Esophagus (tissue), 2 donors: ENCODE data around the gene PINLYP. TPM values are rescaled to one million over a fixed set of nuclear protein-coding genes. Genes with fewer than 3 reads are reported as not detected.

ENCODE experiments used
- H3K27ac ChIP-seq, 2 donors: one replicate each; pipeline ENCODE4 v1.5.1; 2013; ENCODE audit warnings: low read depth in 2 of 2, mild to moderate bottlenecking in 2 of 2, inconsistent platforms in 1 of 2, low read length in 1 of 2, moderate library complexity in 1 of 2
- H3K27me3 ChIP-seq, 2 donors: one replicate each; pipeline ENCODE4 v1.6.1; 2013; ENCODE audit warnings: low read length in 2 of 2, control low read depth in 1 of 2, mild to moderate bottlenecking in 1 of 2; ENCODE audit not compliant: insufficient read depth in 2 of 2, control insufficient read depth in 1 of 2
- H3K36me3 ChIP-seq, 2 donors: one replicate each; pipeline ENCODE4 v1.6.1; 2013; ENCODE audit warnings: low read length in 1 of 2; ENCODE audit not compliant: control insufficient read depth in 2 of 2, insufficient read depth in 2 of 2
- H3K4me1 ChIP-seq, 2 donors: one replicate each; pipeline ENCODE4 v1.6.1; 2013; ENCODE audit warnings: low read length in 1 of 2; ENCODE audit not compliant: control insufficient read depth in 2 of 2, insufficient read depth in 2 of 2
- H3K4me3 ChIP-seq, 2 donors: one replicate each; pipeline ENCODE4 v1.5.1; 2013; ENCODE audit warnings: low read length in 2 of 2, mild to moderate bottlenecking in 2 of 2, low read depth in 1 of 2, moderate library complexity in 1 of 2
- H3K9me3 ChIP-seq, 2 donors: one replicate each; pipeline ENCODE4 v1.6.1; 2013; ENCODE audit warnings: mild to moderate bottlenecking in 2 of 2, low read depth in 1 of 2, low read length in 1 of 2, moderate library complexity in 1 of 2; ENCODE audit not compliant: control insufficient read depth in 2 of 2, insufficient read depth in 1 of 2
- WGBS, 2 donors: extraction: QIAGEN DNeasy Blood & Tissue Kit; methylation state at CpG; one replicate each; pipeline ENCODE4 v1.1.7; 2013; 5-methylcytosine and 5-hydroxymethylcytosine counted together
- polyA plus RNA-seq, 2 donors: library from polyadenylated mRNA; stranded (reverse); fragments of 200-250 nt; gene quantifications; one replicate each; pipeline ENCODE4 v1.2.3, GENCODE V29; 2013
- donor health status: healthy with polysubstance abuse.
- donor health status: Bipolar disorder and iron deficiency.

The PINLYP gene
- 10 to 100 TPM; 13.5 to 17.6 TPM for polyA plus RNA-seq

DNA sequence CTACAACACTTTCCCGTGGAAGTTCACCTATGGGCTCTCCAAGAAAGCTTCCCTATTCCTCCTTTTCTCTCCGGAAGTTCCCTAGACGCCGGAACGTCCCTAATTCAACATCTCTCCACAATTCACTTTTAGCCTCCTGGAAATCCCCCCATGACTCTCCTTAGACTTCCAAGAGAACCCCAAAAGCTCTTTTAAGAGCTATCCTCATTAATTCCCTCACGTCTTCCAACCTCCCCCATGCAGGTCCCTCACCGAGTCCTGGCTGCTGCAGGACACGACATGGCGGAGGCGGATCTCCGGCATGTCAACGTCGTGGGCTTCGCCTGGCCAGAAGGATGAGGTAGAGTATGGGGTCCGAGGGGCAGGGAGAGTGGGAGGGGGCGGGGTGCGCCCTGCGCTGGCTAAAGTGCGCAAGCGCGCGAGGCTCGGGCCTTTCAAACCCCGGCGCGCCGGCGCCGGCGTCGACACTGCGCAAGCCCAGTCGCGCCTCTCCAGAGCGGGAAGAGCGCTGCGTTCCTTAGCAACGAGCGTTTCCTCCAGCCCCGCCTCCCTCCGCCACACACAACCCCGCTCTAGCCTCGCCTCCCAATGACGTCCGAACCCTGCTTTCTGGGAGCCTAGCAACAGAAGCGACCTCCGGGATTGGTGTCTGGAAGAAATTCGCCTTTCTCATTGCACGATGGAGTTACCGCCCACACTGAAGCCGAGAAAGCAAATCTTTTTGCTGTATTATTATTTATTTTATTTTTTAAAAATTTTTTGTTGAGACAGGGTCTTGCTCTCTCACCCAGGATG lies at the start of gene PINLYP, which contains the start of gene XRCC1:
PINLYP (plus strand) TSS at position 646 of the 795 bp plus-strand sequence. CDS start 1,391 bp downstream, outside the sequence.
XRCC1 (minus strand) TSS at position 372 of the 795 bp plus-strand sequence; CDS start at position 303, 69 bp downstream.
- 0% methylated on average over 51 of the region's 51 CpGs for WGBS, 2 donors
- H3K27me3 ChIP-seq, result no peaks in the 10 kb centered on the region

DNA sequence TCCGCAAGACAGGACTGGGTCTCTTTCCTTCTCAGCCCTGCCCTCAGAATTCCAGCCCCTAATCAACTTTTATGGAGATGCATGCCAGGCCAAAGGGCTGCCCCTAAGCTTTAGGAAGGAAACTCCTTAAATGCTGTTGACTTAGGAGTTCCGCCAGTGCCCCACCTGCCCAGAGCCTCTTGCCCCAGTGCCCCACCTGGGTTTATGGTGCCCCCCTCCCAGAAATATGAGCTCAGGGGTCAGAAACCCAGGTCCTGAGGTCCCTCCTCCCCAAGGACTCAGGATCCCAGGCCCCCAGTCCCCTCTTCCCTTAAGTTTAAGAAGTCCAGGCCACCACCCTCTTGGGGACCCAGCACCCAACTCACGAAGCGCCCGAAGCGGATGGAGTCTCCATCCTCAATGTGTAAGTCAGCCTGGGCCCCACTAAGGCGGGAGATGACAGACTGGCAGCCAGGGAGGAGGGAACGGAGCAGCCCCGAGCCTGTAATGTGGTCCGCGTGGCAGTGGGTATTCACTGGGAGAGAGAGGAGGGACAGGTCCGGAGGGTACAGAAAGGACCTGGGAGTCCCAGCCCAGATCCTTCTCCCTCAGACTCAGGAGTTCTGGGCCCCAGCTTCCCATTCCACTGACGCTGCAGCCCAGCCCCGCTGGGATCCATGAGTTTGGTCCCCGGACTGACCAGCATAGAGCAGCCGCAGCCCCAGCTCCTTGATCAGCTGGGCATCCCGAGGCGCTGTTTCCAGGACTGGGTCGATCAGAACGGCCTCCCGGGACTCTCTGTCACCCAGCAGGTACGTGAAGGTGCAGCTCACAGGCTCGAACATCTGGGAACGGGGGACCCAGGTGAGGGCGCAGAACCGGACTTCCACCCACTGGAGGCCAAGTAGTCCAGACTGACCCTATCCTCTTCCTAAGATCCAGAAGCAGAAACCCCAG lies 49.5 kb upstream of the PINLYP start:
- Histone ChIP-seq H3K27me3 (no peaks in the 10 kb centered on the region), H3K36me3 (no peaks in the 10 kb centered on the region), H3K9me3 (no peaks in the 10 kb centered on the region), H3K4me3 (peak overlapping the region; percentile 75 to 92), H3K27ac (peak overlapping the region; percentile 65 to 95), H3K4me1 (peaks cover 0 to 4% of the 10 kb centered on the region in 2 donors)
- WGBS, 2 donors, result 1 to 2% methylated on average over 26 of the region's 26 CpGs

More for the DNA sequence above, at the start of gene PINLYP, which contains the start of gene XRCC1:
- Histone ChIP-seq H3K27ac (peak within 1 kb of the TSS; percentile 77 to 84), H3K36me3 (peaks cover 0 to 2% of the 10 kb centered on the region in 2 donors), H3K4me1 (peaks cover 7 to 13% of the 10 kb centered on the region in 2 donors), H3K4me3 (peak within 1 kb of the TSS; percentile 68 to 88), H3K9me3 (no peaks in the 10 kb centered on the region)

DNA sequence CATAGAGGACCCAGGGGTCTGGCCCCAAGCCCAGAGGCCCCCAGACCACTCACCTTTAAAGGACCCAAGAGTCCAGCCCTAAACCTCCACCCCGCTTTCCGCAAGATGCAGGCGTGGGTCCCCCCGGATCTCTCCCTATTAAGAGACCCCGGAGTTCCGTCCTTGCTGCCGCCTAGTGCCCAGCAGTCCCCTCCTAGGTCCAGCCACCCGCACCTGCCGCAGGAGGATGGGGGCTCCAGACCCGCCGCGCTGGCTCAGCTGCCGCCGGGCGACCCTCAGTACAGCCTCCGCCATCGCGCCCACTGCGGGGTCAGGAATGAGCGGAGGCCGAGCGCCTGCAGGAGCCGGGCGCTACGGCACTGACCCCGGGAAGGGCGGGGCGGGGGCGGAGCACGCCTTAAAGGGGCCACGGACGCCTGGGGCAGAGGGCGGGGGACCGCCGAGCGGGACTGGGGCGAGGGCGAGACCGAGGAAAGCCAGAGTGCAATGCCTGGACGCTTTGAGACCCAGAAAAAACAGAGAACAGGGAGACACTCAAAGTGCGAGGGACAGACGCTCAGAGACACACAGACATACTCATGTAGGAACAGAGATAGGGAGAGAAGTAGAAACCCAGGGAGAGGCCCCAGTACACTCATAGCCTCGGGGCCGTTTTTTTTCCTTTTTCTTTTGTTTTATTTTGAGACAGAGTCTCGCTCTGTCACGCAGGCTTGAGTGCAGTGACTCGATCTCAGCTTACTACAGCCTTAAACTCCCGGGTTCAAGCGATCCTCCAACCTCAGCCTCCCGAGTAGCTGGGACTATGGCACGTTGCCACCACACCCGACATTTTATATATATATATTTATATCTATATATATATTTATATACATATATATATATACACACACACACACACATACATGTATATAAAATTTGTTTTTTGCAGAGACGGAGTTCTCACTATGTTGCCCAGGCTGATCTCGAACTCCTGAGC lies 48.4 kb upstream of the PINLYP start, which contains the start of gene ETHE1:
ETHE1 (minus strand) TSS at position 318 of the 976 bp plus-strand sequence; CDS start at position 294, 24 bp downstream.
- H3K9me3 ChIP-seq, result no peaks in the 10 kb centered on the region
- peaks cover 0 to 4% of the 10 kb centered on the region in 2 donors for H3K4me1 ChIP-seq
- H3K36me3 ChIP-seq, result no peaks in the 10 kb centered on the region
- WGBS, 2 donors, result 3% methylated on average over 54 of the region's 54 CpGs
- no peaks in the 10 kb centered on the region for H3K27me3 ChIP-seq
- peak within 1 kb of the TSS; percentile 65 to 95 for H3K27ac ChIP-seq
- peak within 1 kb of the TSS; percentile 75 to 92 for H3K4me3 ChIP-seq

DNA sequence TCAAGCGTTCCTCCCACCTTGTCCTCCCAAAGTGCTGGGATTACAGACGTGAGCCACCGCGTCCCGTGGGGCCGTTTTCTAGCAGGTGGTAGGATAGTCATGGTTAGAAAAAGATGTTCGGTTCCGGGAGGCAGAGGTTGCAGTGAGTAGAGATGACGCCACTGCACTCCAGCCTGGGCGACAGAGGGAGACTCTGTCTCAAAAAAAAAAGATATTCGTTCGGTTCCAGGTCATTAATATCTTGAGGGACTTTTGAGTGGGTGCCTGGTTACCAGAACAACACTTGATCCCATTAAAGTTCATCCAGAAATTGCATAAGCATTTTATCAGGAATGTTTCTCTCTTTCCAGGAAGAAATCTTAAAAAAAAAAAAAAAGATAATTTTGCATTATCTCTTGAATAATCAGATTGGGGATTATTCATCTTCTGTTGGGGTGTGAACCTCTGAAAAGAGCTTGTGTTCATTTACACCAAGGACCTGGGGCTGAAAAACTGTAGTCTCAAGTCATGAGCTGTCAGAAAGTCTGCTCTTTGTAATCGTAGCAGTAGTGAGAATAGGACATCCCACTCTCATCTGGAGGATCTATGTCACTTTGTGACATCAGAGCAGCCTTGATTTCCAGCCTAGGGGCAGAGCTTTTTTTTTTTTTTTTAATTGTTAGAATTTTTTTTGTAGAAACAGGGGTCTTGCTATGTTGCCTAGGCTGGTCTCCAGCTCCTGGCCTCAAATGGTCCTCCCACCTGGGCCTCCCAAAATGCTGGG lies 47.6 kb upstream of the PINLYP start:
- H3K27me3 ChIP-seq, result no peaks in the 10 kb centered on the region
- 21 to 41% methylated on average over 13 of the region's 13 CpGs for WGBS, 2 donors
- peaks cover 0 to 7% of the 10 kb centered on the region in 2 donors for H3K4me1 ChIP-seq

DNA sequence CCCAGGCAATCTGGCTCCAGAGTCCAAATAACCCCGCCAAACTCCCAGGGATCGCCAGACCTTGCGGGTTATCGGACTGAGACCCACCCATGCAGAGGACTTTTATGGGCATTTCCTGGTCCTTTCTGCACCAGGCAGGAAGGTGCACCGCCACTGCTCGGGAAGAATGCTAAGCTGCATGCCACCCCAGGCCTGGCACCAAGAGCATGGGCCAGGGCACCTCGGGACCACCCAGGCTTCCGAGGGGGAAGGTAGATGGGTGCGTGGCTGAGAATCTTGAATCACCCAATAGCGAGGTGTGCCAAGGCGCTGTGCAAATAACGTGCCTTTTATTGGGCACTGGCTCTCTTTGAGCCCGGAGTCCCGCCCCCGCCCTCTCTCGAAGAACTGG lies 43.0 kb upstream of the PINLYP start:
- Histone ChIP-seq H3K27ac (peak overlapping the region; percentile 86 to 95), H3K9me3 (no peaks in the 10 kb centered on the region), H3K4me3 (peak overlapping the region; percentile 38 to 39), H3K27me3 (no peaks in the 10 kb centered on the region), H3K36me3 (no peaks in the 10 kb centered on the region), H3K4me1 (peaks cover 0 to 3% of the 10 kb centered on the region in 2 donors)
- 1% methylated on average over 16 of the region's 16 CpGs for WGBS, 2 donors

More for the DNA sequence above, 47.6 kb upstream of the PINLYP start:
- Histone ChIP-seq H3K9me3 (no peaks in the 10 kb centered on the region), H3K27ac (peak overlapping the region in 1 of 2 donors; percentile 36), H3K4me3 (no peak overlapping the region), H3K36me3 (no peaks in the 10 kb centered on the region)

DNA sequence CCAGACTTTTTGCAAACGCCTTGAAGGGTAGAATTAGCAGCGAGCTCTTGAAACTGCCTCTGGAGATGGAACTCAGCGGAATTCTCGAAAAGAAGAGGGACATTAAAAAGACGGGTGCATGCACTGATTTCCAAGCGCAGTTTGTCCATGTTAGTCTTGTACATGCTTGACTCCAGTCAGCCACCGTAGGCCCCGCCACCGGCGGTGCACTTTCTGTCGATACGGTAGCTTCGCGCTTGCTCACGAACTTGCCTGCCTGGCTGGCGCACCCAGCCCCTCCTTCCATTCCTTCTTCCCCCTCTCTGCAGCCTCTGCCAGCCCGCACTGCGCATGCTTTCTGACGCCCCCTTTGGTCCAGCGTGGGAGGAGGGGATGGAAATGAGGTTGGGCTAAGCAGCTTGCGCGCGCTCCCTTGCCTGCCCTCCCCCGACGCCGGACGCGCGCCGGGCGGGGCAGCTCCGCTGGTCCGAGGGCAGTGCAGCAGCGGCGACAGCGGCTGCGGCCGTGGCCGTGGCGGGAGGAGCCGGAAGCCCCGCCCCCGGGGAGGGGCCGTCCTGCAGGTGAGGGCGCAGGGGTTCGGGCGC lies 42.5 kb upstream of the PINLYP start, which contains the start of gene ZNF575:
ZNF575 (plus strand) TSS at position 227 of the 584 bp plus-strand sequence. CDS start 1,235 bp downstream, outside the sequence.
- Histone ChIP-seq H3K27me3 (no peaks in the 10 kb centered on the region), H3K36me3 (no peaks in the 10 kb centered on the region), H3K4me1 (peaks cover 0 to 3% of the 10 kb centered on the region in 2 donors), H3K27ac (peak within 1 kb of the TSS; percentile 86 to 95), H3K9me3 (no peaks in the 10 kb centered on the region), H3K4me3 (peak within 1 kb of the TSS; percentile 38 to 69)
- 0% methylated on average over 47 of the region's 47 CpGs for WGBS, 2 donors

DNA sequence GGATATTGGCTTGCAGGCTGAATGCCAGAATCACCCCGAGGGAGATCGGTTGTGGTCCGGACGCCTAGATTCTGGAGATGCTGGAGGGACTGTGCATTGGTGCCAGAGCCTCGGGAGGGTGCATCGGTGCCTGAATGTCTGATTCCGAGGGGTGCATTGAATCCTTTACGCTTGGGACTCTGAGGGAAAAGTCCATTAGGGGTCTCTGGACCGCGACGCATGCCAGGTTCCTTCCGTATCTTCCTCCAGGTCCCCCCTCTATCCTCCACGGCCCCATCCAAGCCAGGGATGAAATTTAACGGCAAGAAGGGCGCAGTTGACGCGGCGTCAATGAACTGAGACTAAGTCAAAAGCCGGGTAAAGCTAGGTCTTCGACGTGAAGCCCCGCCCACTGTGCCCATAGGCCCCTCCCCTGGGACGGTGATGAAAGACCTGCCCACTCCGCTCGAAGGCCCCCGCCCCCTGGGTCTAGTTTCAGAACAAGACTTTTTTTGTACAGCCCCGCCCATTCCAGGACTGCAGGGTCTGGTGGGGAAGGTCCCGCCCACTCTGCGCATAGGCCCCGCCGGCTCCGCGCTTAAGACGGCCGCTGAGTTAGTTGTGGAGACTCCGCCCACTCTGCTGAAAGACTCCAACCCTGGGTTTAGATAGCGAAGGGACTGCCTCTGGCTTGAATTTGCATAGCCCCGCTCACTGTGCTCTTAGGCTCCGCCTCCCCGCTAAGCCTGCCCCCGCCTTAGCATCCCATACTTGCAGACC lies 41.9 kb upstream of the PINLYP start:
- Histone ChIP-seq H3K4me1 (peaks cover 0 to 3% of the 10 kb centered on the region in 2 donors), H3K36me3 (no peaks in the 10 kb centered on the region), H3K9me3 (no peaks in the 10 kb centered on the region), H3K27me3 (no peaks in the 10 kb centered on the region), H3K27ac (peak overlapping the region; percentile 86 to 95), H3K4me3 (peak overlapping the region; percentile 38 to 69)
- WGBS, 2 donors, result 0% methylated on average over 41 of the region's 41 CpGs
